HepG2 (cell line): ENCODE data around the gene TRIP6. TPM values are rescaled to one million over a fixed set of nuclear protein-coding genes. Genes with fewer than 3 reads are reported as not detected.

Experiments
- ATAC-seq: fragments of 200-7000 bp; cut with Tn5 transposase; 3 replicates; pipeline ENCODE4 v1.9.1; 2020; ENCODE audit warnings: mild to moderate bottlenecking, moderate library complexity
- BruUV-seq: library from RNA; stranded (reverse); fragments of 400-500 nt; replicated peaks from 2 replicates; lab custom pipeline; 2021; lab: Mats Ljungman, UMichigan
- CTCF ChIA-PET: fragments of 300-600 bp; formaldehyde crosslinking; extraction: SDS; loops from one replicate; lab custom pipeline; 2021; ENCODE audit warnings: low total read pairs, inconsistent platforms, low intra/inter-chr PET ratio; lab: Yijun Ruan, JAX
- POLR2A ChIA-PET: fragments of 350-600 bp; sonication (Branson Sonifier 250); formaldehyde crosslinking; loops from one replicate; lab custom pipeline; 2020; ENCODE audit warnings: antibody characterized with exemption, inconsistent platforms; lab: Yijun Ruan, JAX
- DNase-seq: peaks from one replicate; pipeline ENCODE4 v3.0.0-alpha.2; 2015; ENCODE audit warnings: low spot score
- FAIRE-seq: peaks from 3 replicates; lab custom pipeline; 2011; peaks lifted over from hg19 to GRCh38; lab: Jason Lieb, UNC
- H2AFZ ChIP-seq: one replicate; pipeline ENCODE4 v1.6.1; 2011; ENCODE audit warnings: low read length, inconsistent platforms
- H3K27ac ChIP-seq: fragments of 300-600 bp; 3 replicates; pipeline ENCODE4 v1.8.0; 2011; ENCODE audit warnings: mixed run types, mild to moderate bottlenecking, mixed read lengths, low read length, inconsistent platforms; ENCODE audit not compliant: insufficient read depth; ENCODE audit errors: extremely low read length
- H3K27me3 ChIP-seq, 2 experiments: fragments of 200-600 bp in 1 of 2; 2 replicates in 1 of 2; 3 replicates in 1 of 2; pipeline versions ENCODE4 v1.6.0 to v1.8.0; 2011; ENCODE audit warnings: low read length in 2 of 2, mild to moderate bottlenecking in 2 of 2, moderate library complexity in 2 of 2, inconsistent platforms in 1 of 2; ENCODE audit not compliant: insufficient read depth in 2 of 2, control insufficient read depth in 1 of 2
- H3K36me3 ChIP-seq, 2 experiments: fragments of 200-600 bp in 1 of 2; replicated peaks in 1 of 2; 2 replicates in 1 of 2; 3 replicates in 1 of 2; pipeline versions ENCODE4 v1.5.1 to v1.8.0; 2011; ENCODE audit warnings: low read length in 2 of 2, inconsistent platforms in 1 of 2; ENCODE audit not compliant: insufficient read depth in 2 of 2, control insufficient read depth in 1 of 2
- H3K4me1 ChIP-seq: 2 replicates; pipeline ENCODE4 v1.5.1; 2012; ENCODE audit warnings: low read length, inconsistent platforms; ENCODE audit not compliant: insufficient read depth
- H3K4me2 ChIP-seq: 2 replicates; pipeline ENCODE4 v1.6.0; 2011; ENCODE audit warnings: low read depth, low read length, inconsistent platforms
- H3K4me3 ChIP-seq, 3 experiments: fragments of 200-600 bp in 1 of 3; sonication (generic), shearing (Covaris generic) in 1 of 3; replicated peaks in 1 of 3; 2 replicates each; pipeline ENCODE4 v1.5.1; 2011 to 2016; ENCODE audit warnings: low read length in 3 of 3, inconsistent platforms in 2 of 3, low read depth in 2 of 3, mild to moderate bottlenecking in 2 of 3, control low read depth in 1 of 3, mixed read lengths in 1 of 3; ENCODE audit not compliant: insufficient read depth in 1 of 3
- H3K79me2 ChIP-seq: one replicate; pipeline ENCODE4 v1.6.1; 2011; ENCODE audit warnings: low read length, inconsistent platforms; ENCODE audit not compliant: insufficient read depth
- H3K9ac ChIP-seq: 2 replicates; pipeline ENCODE4 v1.6.0; 2011; ENCODE audit warnings: mild to moderate bottlenecking, low read depth, low read length, inconsistent platforms; ENCODE audit not compliant: insufficient read depth
- H3K9me3 ChIP-seq: 2 replicates; pipeline ENCODE4 v1.5.1; 2012; ENCODE audit warnings: mild to moderate bottlenecking, low read length
- H4K20me1 ChIP-seq: 2 replicates; pipeline ENCODE4 v1.6.0; 2011; ENCODE audit warnings: inconsistent platforms, mild to moderate bottlenecking, low read length, moderate library complexity; ENCODE audit not compliant: insufficient read depth
- ASH2L ChIP-seq: fragments of 300-600, 200-600 bp; sonication (generic); IDR thresholded peaks from 2 replicates; pipeline ENCODE4 v1.7.0; 2017; ENCODE audit warnings: low read depth, mild to moderate bottlenecking, moderate library complexity, mixed read lengths, low read length; ENCODE audit not compliant: insufficient read length
- DNMT1 ChIP-seq: sonication (generic); formaldehyde crosslinking; IDR thresholded peaks from 2 replicates; pipeline ENCODE4 v1.5.1; 2020; ENCODE audit warnings: mild to moderate bottlenecking, missing genetic modification reagents
- HNRNPK ChIP-seq: fragments of 200-400 bp; formaldehyde crosslinking; IDR thresholded peaks from 2 replicates; pipeline ENCODE4 v1.6.1; 2018; ENCODE audit warnings: low read length, low read depth, moderate library complexity, mild to moderate bottlenecking; ENCODE audit not compliant: poor library complexity, severe bottlenecking
- KDM2A ChIP-seq: sonication (generic); formaldehyde crosslinking; IDR thresholded peaks from 2 replicates; pipeline ENCODE4 v1.4.0; 2020; ENCODE audit warnings: low read depth, missing genetic modification reagents, borderline replicate concordance
- KLF12 ChIP-seq: sonication (generic); formaldehyde crosslinking; IDR thresholded peaks from 2 replicates; pipeline ENCODE4 v1.4.0; 2020; ENCODE audit warnings: missing genetic modification reagents, borderline replicate concordance
- PAWR ChIP-seq: sonication (generic); formaldehyde crosslinking; IDR thresholded peaks from 2 replicates; pipeline ENCODE4 v1.4.0; 2020; ENCODE audit warnings: missing genetic modification reagents, mild to moderate bottlenecking, borderline replicate concordance
- PLRG1 ChIP-seq: fragments of 450-650 bp; conservative IDR thresholded peaks from 2 replicates; pipeline ENCODE4 v1.6.1; 2016
- SALL1 ChIP-seq: sonication (generic); formaldehyde crosslinking; IDR thresholded peaks from 2 replicates; pipeline ENCODE4 v1.8.0; 2022; ENCODE audit warnings: mild to moderate bottlenecking, missing genetic modification reagents
- SMC3 ChIP-seq: IDR thresholded peaks from 2 replicates; pipeline ENCODE4 v1.6.1; 2011; ENCODE audit warnings: low read length, improper control_type of control experiment
- ZIK1 ChIP-seq: sonication (generic); formaldehyde crosslinking; IDR thresholded peaks from 2 replicates; pipeline ENCODE4 v1.5.0; 2020; ENCODE audit warnings: mild to moderate bottlenecking, low read depth, missing genetic modification reagents, borderline replicate concordance
- ZNF256 ChIP-seq: sonication (generic); formaldehyde crosslinking; conservative IDR thresholded peaks from 2 replicates; pipeline ENCODE4 v1.4.0; 2020; ENCODE audit warnings: missing genetic modification reagents
- ZNF274 ChIP-seq: sonication (generic); formaldehyde crosslinking; IDR thresholded peaks from 2 replicates; pipeline ENCODE4 v1.5.1; 2020; ENCODE audit warnings: mild to moderate bottlenecking, missing genetic modification reagents
- ZNF282 ChIP-seq: fragments of 450-650 bp; IDR thresholded peaks from 2 replicates; pipeline ENCODE4 v1.6.1; 2018; ENCODE audit not compliant: partially characterized antibody
- WGBS: methylation state at CpG from one replicate; pipeline ENCODE4 v1.1.6; 2017; ENCODE audit warnings: low lambda C conversion rate; 5-methylcytosine and 5-hydroxymethylcytosine counted together
- in situ Hi-C: cut with HindIII; loops from 2 replicates; pipeline ENCODE4 v1.10.0; 2017; ENCODE audit warnings: low pct_unique_long_range_greater_than_20kb; ENCODE audit not compliant: extremely low pct_ligation_motif_present
- intact Hi-C: fragments of 100-400 bp; cut with micrococcal nuclease; formaldehyde crosslinking; loops from one replicate; pipeline ENCODE4 v1.10.0; 2022; ENCODE audit not compliant: unreplicated experiment
- polyA plus RNA-seq, 8 experiments: library from polyadenylated mRNA; depleted of rRNA in 3 of 8; stranded (reverse) in 7 of 8; unstranded in 1 of 8; fragments of >200 nt; fragmentation: Illumina TruSeq in 4 of 8; extraction: Trizol in 4 of 8; gene quantifications; 2 replicates each; pipeline versions ENCODE4 v1.2.1 to v1.2.3, GENCODE V29; 2011 to 2016; ENCODE audit warnings: low read depth in 4 of 8, missing spikeins in 1 of 8, mixed read lengths in 1 of 8; ENCODE audit not compliant: insufficient read depth in 1 of 8
- total RNA-seq, 5 experiments: library from RNA; depleted of rRNA; stranded (reverse); fragments of >200 nt; fragmentation: Illumina TruSeq; extraction: Trizol; gene quantifications; 2 replicates each; pipeline ENCODE4 v1.2.3, GENCODE V29; 2016; ENCODE audit warnings: low read depth in 1 of 5
- TF ChIP-seq, protein P1 (sequence below): sonication (generic); formaldehyde crosslinking; IDR thresholded peaks from 2 replicates; pipeline ENCODE4 v1.5.0; 2020; ENCODE audit warnings: mild to moderate bottlenecking, missing genetic modification reagents
- TF ChIP-seq, protein P2 (sequence below): sonication (generic); formaldehyde crosslinking; conservative IDR thresholded peaks from 2 replicates; pipeline ENCODE4 v1.8.0; 2022; ENCODE audit warnings: mild to moderate bottlenecking, moderate library complexity, missing genetic modification reagents
- TF ChIP-seq, protein P3 (sequence below): sonication (generic); formaldehyde crosslinking; IDR thresholded peaks from 2 replicates; pipeline ENCODE4 v1.8.0; 2022; ENCODE audit warnings: missing genetic modification reagents, mild to moderate bottlenecking, moderate library complexity, borderline replicate concordance

The TRIP6 gene
- total and polyA plus RNA-seq, 2 of the 13 experiments (the other 11 are each of a cell fraction or from before 2014, with no cell fraction given) = 0.34 to 0.38 TPM

DNA sequence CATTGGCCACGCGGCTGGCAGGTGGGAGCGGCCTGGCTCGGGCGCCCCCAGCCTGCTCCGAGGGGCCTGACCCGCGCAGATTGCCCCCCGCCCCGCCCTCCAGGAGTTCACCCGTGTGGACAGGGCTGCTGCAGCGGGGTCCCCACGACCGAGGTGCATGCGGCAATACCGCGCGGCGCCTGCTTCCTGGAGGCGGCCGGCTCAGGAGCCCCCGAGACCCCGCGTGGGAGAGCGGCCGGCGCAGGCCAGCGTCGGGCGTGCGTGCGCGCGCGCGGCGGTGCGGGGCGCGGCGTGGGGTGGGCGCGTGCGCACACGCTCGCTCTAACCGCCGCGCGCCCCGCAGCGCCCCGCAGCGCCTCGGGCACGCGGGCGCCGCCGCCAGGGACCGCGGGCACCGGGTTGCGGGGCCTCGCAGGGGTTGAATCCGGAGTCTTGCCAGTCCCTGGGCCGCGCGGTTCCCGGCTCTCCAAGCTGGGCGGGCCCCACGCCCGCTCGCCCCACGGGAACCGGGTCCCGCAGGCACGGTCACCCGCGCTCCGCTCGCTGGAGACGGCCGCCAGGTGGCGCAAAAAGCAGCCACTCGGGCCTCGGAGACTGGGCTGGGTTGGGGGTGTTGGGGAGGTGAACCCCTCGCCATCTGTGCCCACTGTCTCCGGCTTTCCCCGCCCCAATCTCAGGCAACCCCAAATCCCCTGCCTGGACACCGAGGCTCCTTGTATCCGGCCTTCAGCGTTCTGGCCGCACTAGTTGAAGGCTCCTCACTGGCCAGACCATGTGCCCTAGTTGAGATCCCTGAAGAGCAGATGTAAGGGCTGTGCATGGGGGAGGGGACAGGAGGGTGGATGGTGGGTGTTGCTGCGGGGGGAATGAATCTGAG lies 29.8 kb downstream of the TRIP6 start:
- Histone ChIP-seq H3K27me3 (peaks cover 11 to 32% of the 10 kb centered on the region in 2 experiments), H3K4me3 (peak overlapping the region; percentile 26 to 67 (median 43); a peak in 5 of 6 replicates), H3K4me2 (peak overlapping the region; percentile 73), H4K20me1 (no peaks in the 10 kb centered on the region), H3K9ac (peak overlapping the region; percentile 43; the same call in 1 of the 2 replicates), H3K79me2 (no peaks in the 10 kb centered on the region), H3K27ac (no peak overlapping the region), H3K36me3 (no peaks in the 10 kb centered on the region), H3K4me1 (peaks cover 28% of the 10 kb centered on the region), H3K9me3 (no peaks in the 10 kb centered on the region), H2AFZ (no peak overlapping the region)
- ChIA-PET POLR2A (no interaction called here), CTCF (interaction anchor here (0.9 to 3.2 kb wide), 2 partner anchors 162 to 180 kb away, joined by 3 to 28 read pairs; no protein-coding TSS in a partner anchor)
- intact Hi-C loops (loop anchor here (1.0 to 5.0 kb wide), 2 partner anchors 162 to 180 kb away; no protein-coding TSS in a partner anchor), in situ Hi-C loops (loop anchor here (5.0 to 25.0 kb wide), 2 partner anchors 160 to 390 kb away; no protein-coding TSS in a partner anchor)
- peak; percentile 5 for ATAC-seq
- no peak for FAIRE-seq
- WGBS = 2% methylated on average over 6 of the region's 95 CpGs
- BruUV-seq = no TSS peak
- no peak for DNase-seq
- no peak for TF ChIP-seq PLRG1
- TF ChIP-seq ZIK1 (CRISPR knock-in tag) = peak; percentile 45; the same call in 1 of the 2 replicates
- TF ChIP-seq DNMT1 (CRISPR knock-in tag) = no peak
- TF ChIP-seq KLF12 (CRISPR knock-in tag) = no peak
- TF ChIP-seq, protein P1, sequence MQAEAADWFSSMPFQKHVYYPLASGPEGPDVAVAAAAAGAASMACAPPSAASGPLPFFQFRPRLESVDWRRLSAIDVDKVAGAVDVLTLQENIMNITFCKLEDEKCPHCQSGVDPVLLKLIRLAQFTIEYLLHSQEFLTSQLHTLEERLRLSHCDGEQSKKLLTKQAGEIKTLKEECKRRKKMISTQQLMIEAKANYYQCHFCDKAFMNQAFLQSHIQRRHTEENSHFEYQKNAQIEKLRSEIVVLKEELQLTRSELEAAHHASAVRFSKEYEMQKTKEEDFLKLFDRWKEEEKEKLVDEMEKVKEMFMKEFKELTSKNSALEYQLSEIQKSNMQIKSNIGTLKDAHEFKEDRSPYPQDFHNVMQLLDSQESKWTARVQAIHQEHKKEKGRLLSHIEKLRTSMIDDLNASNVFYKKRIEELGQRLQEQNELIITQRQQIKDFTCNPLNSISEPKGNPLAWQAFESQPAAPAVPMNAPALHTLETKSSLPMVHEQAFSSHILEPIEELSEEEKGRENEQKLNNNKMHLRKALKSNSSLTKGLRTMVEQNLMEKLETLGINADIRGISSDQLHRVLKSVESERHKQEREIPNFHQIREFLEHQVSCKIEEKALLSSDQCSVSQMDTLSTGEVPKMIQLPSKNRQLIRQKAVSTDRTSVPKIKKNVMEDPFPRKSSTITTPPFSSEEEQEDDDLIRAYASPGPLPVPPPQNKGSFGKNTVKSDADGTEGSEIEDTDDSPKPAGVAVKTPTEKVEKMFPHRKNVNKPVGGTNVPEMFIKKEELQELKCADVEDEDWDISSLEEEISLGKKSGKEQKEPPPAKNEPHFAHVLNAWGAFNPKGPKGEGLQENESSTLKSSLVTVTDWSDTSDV (CRISPR knock-in tag) = 0 out of 2 replicates have a peak, but pooled peaks have one; percentile 19
- TF ChIP-seq PAWR (CRISPR knock-in tag) = no peak
- TF ChIP-seq, protein P2, sequence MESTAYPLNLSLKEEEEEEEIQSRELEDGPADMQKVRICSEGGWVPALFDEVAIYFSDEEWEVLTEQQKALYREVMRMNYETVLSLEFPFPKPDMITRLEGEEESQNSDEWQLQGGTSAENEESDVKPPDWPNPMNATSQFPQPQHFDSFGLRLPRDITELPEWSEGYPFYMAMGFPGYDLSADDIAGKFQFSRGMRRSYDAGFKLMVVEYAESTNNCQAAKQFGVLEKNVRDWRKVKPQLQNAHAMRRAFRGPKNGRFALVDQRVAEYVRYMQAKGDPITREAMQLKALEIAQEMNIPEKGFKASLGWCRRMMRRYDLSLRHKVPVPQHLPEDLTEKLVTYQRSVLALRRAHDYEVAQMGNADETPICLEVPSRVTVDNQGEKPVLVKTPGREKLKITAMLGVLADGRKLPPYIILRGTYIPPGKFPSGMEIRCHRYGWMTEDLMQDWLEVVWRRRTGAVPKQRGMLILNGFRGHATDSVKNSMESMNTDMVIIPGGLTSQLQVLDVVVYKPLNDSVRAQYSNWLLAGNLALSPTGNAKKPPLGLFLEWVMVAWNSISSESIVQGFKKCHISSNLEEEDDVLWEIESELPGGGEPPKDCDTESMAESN (CRISPR knock-in tag) = 0 out of 2 replicates have a peak, but pooled peaks have one; percentile 4
- no peak for TF ChIP-seq ZNF274
- peak; percentile 12 for TF ChIP-seq HNRNPK
- no peak for TF ChIP-seq ZNF282
- TF ChIP-seq SMC3 = peak; percentile 15; the same call in 1 of the 2 replicates
- TF ChIP-seq ZNF256 (CRISPR knock-in tag) = no peak
- 0 out of 2 replicates have a peak, but pooled peaks have one; percentile 7 for TF ChIP-seq SALL1 (CRISPR knock-in tag)
- TF ChIP-seq, protein P3, sequence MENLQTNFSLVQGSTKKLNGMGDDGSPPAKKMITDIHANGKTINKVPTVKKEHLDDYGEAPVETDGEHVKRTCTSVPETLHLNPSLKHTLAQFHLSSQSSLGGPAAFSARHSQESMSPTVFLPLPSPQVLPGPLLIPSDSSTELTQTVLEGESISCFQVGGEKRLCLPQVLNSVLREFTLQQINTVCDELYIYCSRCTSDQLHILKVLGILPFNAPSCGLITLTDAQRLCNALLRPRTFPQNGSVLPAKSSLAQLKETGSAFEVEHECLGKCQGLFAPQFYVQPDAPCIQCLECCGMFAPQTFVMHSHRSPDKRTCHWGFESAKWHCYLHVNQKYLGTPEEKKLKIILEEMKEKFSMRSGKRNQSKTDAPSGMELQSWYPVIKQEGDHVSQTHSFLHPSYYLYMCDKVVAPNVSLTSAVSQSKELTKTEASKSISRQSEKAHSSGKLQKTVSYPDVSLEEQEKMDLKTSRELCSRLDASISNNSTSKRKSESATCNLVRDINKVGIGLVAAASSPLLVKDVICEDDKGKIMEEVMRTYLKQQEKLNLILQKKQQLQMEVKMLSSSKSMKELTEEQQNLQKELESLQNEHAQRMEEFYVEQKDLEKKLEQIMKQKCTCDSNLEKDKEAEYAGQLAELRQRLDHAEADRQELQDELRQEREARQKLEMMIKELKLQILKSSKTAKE (CRISPR knock-in tag) = no peak
- TF ChIP-seq ASH2L = no peak
- peak; percentile 28; the same call in 1 of the 2 replicates for TF ChIP-seq KDM2A
